ENCODE results near the gene COX7A2. TPM values are rescaled to one million over a fixed set of nuclear protein-coding genes. Genes with fewer than 3 reads are reported as not detected.
A peak's percentile ranks its signal among the peaks of the same experiment; 100 is the strongest.

COX7A2 gene
- total and polyA plus RNA-seq, 2 of the 13 experiments (the other 11 are each of a cell fraction or from before 2014, with no cell fraction given), result 407 to 556 TPM

GRCh38 chr6:75243333-75244062 is at the start of gene COX7A2 (continued):
- TF ChIP-seq CEBPB (IDR thresholded peaks at IDR 0.05; ENCODE audit: borderline replicate concordance, low read depth, low read length) (peak; percentile 58; the same call in 1 of the 2 replicates), ZBTB7A (CRISPR knock-in tag; IDR thresholded peaks at IDR 0.05) (no peak), KLF16 (CRISPR knock-in tag; IDR thresholded peaks at IDR 0.05) (peak in 1 of 2 experiments; percentile 76; a peak in 2 of 4 replicates), DR1 (CRISPR knock-in tag; IDR thresholded peaks at IDR 0.05) (peak; percentile 31; the same call in 1 of the 2 replicates), SRF (IDR thresholded peaks at IDR 0.05; ENCODE audit: low read depth, low read length) (peak; percentile 42; the same call in 1 of the 2 replicates), POLR2A (IDR thresholded peaks at IDR 0.05; ENCODE audit: insufficient read depth in 1 of 2, low read depth in 2 of 2, low read length in 2 of 2) (peak; percentile 86 to 96), LCORL (IDR thresholded peaks at IDR 0.05) (no peak), LCORL (CRISPR knock-in tag; IDR thresholded peaks at IDR 0.05) (peak; percentile 75), ZSCAN9 (CRISPR knock-in tag; IDR thresholded peaks at IDR 0.05; ENCODE audit: borderline replicate concordance) (peak; percentile 57; the same call in 1 of the 2 replicates), ZNF337 (CRISPR knock-in tag; IDR thresholded peaks at IDR 0.05; ENCODE audit: borderline replicate concordance, low read depth) (0 out of 2 replicates have a peak, but pooled peaks have one; percentile 52), ASH2L (IDR thresholded peaks at IDR 0.05; ENCODE audit: insufficient read length, low read depth, low read length) (peak; percentile 93), SP4 (CRISPR knock-in tag; IDR thresholded peaks at IDR 0.05) (peak; percentile 74), KDM5B (CRISPR knock-in tag; IDR thresholded peaks at IDR 0.05; ENCODE audit: borderline replicate concordance) (peak; percentile 48; the same call in 1 of the 2 replicates), ZNF24 (IDR thresholded peaks at IDR 0.05) (peak; percentile 28; the same call in 1 of the 2 replicates), ZMYM2 (CRISPR knock-in tag; IDR thresholded peaks at IDR 0.05) (peak; percentile 22; the same call in 1 of the 2 replicates), ZSCAN31 (CRISPR knock-in tag; IDR thresholded peaks at IDR 0.05; ENCODE audit: low read depth) (peak; percentile 69; the same call in 1 of the 2 replicates), NKX3-1 (CRISPR knock-in tag; IDR thresholded peaks at IDR 0.05) (0 out of 2 replicates have a peak, but pooled peaks have one; percentile 54), FOXA3 (CRISPR knock-in tag; IDR thresholded peaks at IDR 0.05) (peak; percentile 65; the same call in 1 of the 2 replicates), HNF1B (CRISPR knock-in tag; IDR thresholded peaks at IDR 0.05) (peak; percentile 85), ZNF772 (CRISPR knock-in tag; IDR thresholded peaks at IDR 0.05) (peak; percentile 72; the same call in 1 of the 2 replicates), ZNF570 (CRISPR knock-in tag; IDR thresholded peaks at IDR 0.05; ENCODE audit: borderline replicate concordance) (no peak), MYNN (CRISPR knock-in tag; IDR thresholded peaks at IDR 0.05; ENCODE audit: low read depth) (0 out of 2 replicates have a peak, but pooled peaks have one; percentile 30), LBX2 (CRISPR knock-in tag; IDR thresholded peaks at IDR 0.05; ENCODE audit: borderline replicate concordance) (no peak), NR1H2 (CRISPR knock-in tag; IDR thresholded peaks at IDR 0.05; ENCODE audit: borderline replicate concordance, low read depth) (no peak), ZZZ3 (CRISPR knock-in tag; IDR thresholded peaks at IDR 0.05; ENCODE audit: borderline replicate concordance) (peak; percentile 71; the same call in 1 of the 2 replicates), MXD3 (CRISPR knock-in tag; IDR thresholded peaks at IDR 0.05) (peak; percentile 52; the same call in 1 of the 2 replicates), GATAD2A (CRISPR knock-in tag; IDR thresholded peaks at IDR 0.05) (peak; percentile 69; the same call in 1 of the 2 replicates), MIER2 (CRISPR knock-in tag; IDR thresholded peaks at IDR 0.05) (peak; percentile 82), MTA1 (CRISPR knock-in tag; IDR thresholded peaks at IDR 0.05; ENCODE audit: borderline replicate concordance) (no peak), KAT2B (IDR thresholded peaks at IDR 0.05; ENCODE audit: borderline replicate concordance, low read depth, low read length) (no peak)

All from HepG2 (cell line).